Left forelimb (tissue), 1 donor: Measurements from ENCODE around the gene ABHD17A.

Experiments
- DNase-seq: peaks from one replicate; pipeline ENCODE4 v3.0.0-alpha.2; 2018; ENCODE audit warnings: low spot score

The ABHD17A gene

DNA sequence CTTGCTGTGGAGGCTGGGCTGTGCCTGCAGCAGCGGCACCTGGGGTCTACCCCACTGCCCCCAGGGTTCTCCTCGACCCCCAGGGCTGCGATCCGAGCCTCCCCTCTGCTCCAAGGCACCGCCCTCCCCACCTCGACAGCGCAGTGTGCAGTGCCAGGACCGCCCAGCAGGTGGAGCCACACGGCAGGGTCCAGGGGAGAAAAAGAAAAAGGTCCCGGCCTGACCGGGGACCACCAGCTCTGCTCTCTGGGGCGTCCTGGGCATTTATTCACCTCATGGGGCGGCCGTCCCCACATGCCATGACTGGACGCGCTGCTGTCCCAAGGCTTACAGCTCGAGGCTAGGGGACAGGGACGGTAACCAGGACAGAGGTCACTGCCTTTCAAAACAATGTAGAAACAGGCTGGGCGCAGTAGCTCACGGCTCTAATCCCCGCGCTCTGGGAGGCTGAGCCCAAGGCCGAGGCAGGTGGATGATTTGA is 47.6 kb downstream of the ABHD17A start:
- DNase-seq = no peak

GRCh38 chr19:1837222-1837565 is 48.1 kb downstream of the ABHD17A start:
- DNase-seq = no peak

- DNase-seq = no peak
Measured at GRCh38 chr19:1836458-1837221, 48.7 kb downstream of the ABHD17A start.

DNA sequence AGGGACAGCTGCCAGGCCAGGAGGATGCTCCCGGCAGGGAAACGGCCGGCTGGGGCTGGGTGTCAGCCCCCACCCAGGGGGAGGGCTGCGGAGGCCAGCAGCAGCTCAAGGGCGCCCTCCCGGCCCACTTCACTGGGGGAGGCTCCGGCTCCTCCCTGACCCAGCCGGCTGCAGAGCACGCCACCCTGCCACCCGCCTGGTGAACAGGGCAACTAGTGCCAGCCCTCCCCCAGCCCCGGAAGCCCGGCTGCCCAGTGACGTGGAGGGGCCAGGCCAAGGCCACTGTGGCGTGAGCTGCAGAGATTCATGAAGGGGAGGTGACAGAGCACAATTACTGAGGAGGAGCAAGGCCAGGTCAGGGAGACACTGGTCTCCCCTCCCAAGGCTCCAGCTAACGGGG is 51.8 kb downstream of the ABHD17A start:
- DNase-seq = no peak

DNA sequence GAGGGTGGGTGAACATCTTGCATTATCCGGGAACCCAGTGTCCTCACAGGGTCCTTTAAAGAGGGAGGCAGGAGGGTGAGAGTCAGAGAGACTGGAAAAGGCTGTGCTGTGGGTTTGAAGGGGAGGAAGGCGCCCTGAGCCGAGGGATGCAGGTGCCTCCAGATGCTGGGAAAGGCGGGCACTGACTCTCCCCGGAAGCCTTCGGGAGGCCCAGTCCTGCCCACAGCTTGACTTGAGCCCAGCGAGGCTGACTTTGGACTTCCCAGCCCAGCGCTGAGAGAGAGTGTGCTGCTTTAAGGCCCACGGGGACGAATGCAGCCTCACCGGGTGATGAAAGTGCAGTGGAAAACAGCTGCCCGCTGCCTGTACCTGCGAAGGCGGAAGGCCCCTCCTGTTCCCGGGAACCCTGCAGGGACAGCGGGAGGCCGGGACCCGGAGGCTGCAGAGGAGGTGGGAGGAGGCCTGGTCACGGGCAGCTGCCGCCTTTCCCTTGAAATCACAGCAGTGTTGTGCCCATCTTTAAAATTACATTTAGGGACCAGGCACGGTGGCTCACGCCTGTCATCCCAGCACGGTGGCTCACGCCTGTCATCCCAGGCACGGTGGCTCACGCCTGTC is 53.1 kb downstream of the ABHD17A start:
- no peak for DNase-seq

- DNase-seq = no peak
Measured at GRCh38 chr19:1830978-1831377, 54.3 kb downstream of the ABHD17A start.

GRCh38 chr19:1830568-1830967 is 54.7 kb downstream of the ABHD17A start:
- DNase-seq = no peak

GRCh38 chr19:1829958-1830357 is 55.3 kb downstream of the ABHD17A start:
- no peak for DNase-seq

DNA sequence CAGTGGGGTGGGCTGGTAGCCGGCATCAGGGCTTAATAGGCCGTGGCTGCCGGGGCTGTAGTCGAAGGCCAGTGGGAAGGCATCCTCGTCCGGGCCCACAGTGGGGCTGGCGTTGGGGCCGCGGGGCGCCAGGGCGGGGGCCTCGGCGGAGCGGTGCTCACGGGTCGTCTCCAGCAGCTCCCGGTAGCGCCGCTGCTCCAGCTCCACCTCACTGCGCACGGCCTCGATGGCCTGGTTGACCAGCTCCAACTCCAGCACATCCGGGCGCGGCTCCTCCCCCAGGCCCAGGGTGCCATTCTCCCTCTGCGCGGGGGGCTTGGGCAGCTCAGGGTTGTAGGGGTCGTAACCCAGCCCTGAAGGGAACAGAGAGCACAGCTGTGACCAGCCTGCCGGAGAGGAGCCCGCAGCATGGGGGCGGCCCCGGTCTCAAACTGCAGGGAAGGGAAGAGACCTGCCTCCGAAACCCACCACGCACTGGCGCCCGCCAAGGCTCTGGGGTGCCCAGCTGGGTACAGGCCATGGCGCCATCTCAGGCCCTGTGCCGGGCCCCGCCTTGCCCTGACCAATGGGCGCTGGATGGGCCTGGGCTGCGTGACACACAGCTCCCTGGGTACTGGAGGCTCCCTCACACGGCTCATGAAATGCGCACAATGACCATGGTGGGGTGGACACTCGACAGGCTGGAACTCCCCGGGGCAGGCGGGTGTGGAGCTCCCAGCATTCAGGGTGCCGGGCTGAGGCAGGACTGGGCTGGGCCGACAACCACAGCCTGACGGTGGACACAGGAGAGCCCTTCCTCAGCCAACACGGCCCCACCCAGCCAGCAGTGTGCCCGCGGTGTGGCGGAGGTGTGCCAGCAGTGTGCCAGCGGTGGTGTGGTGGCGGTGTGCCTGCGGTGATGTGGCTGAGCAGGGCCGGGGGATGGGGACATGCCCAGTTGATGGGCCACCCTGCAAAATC is 56.7 kb downstream of the ABHD17A start:
- DNase-seq = no peak

DNA sequence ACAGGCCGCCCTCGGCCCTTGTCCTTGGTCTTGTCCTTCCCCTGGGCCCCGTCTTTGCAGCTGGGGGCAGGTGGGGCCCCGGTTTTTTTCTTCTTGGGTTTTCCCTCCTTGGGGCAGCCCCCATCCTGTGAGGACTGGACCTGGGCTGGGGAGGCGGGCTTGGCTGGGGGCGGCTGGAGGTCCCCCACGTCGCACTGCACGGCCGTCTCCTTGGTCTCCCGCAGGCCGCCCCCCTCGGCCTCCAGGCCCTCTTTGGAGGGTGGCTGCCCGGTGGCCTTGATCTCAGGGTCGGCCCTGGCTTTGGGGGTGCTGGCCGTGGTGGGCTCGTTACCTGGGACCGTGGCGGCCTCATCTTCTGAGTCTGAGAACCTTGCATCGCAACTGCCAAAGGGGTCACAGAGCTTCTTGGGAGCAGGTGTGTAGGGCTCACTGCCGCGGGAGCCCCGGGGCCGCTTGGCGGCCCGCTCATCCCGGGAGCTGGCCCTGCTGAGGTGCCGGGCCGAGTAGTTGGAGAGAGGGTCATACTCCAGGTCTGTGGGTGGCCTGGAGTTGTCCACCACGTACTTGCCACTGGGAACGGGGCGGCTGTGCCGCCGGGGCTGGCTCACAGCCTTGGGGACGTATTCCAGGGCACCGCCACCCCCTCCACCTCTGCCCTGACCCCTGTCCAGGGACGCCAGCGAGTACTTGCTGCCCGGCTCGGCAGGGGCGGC is 57.6 kb downstream of the ABHD17A start:
- no peak for DNase-seq
